Measurements from ENCODE around the gene THEM5.

The THEM5 gene

GRCh38 chr1:151831256-151831591 is 22.3 kb downstream of the THEM5 start:
- Histone ChIP-seq H4K20me1 (peaks cover 0 to 12% (median 0%) of the 10 kb centered on the region in 11 experiments; a peak in 4 of 22 replicates), H3K4me3 (no peak overlapping the region), H3K4me2 (peak overlapping the region; percentile 44 to 100 (median 97); a peak in 21 of 22 replicates), H3K27me3 (peaks cover 0 to 7% (median 4%) of the 10 kb centered on the region in 11 experiments; a peak in 9 of 22 replicates), H3K9me3 (replicated peaks in 1 of 11) (no peaks in the 10 kb centered on the region), H3K9ac (no peak overlapping the region), H3K27ac (no peak overlapping the region), H3K4me1 (peaks cover 82 to 100% (median 95%) of the 10 kb centered on the region in 10 experiments), H3K36me3 (no peaks in the 10 kb centered on the region)
- no peak for TF ChIP-seq Cebpa-rat (IDR thresholded peaks at IDR 0.05)

- no peaks in the 10 kb centered on the region for H3K27me3 ChIP-seq
- no peaks in the 10 kb centered on the region for H3K36me3 ChIP-seq
- peaks cover 83 to 100% (median 99%) of the 10 kb centered on the region in 10 experiments for H3K4me1 ChIP-seq
- no peak for TF ChIP-seq Cebpa-rat (IDR thresholded peaks at IDR 0.05)
- peaks cover 0 to 12% (median 0%) of the 10 kb centered on the region in 11 experiments; a peak in 4 of 22 replicates for H4K20me1 ChIP-seq
- peak overlapping the region in 6 of 11 experiments; percentile 1 to 78 (median 63); a peak in 10 of 22 replicates for H3K27ac ChIP-seq
- no peak overlapping the region for H3K4me3 ChIP-seq
- H3K9me3 ChIP-seq (replicated peaks in 1 of 11) = no peaks in the 10 kb centered on the region
- peak overlapping the region; percentile 37 to 100 (median 97); a peak in 21 of 22 replicates for H3K4me2 ChIP-seq
- peak overlapping the region in 4 of 11 experiments; percentile 40 to 67 (median 56); a peak in 3 of 22 replicates for H3K9ac ChIP-seq
These were observed 23.5 kb downstream of the THEM5 start for GRCh38 chr1:151830055-151830454.

DNA sequence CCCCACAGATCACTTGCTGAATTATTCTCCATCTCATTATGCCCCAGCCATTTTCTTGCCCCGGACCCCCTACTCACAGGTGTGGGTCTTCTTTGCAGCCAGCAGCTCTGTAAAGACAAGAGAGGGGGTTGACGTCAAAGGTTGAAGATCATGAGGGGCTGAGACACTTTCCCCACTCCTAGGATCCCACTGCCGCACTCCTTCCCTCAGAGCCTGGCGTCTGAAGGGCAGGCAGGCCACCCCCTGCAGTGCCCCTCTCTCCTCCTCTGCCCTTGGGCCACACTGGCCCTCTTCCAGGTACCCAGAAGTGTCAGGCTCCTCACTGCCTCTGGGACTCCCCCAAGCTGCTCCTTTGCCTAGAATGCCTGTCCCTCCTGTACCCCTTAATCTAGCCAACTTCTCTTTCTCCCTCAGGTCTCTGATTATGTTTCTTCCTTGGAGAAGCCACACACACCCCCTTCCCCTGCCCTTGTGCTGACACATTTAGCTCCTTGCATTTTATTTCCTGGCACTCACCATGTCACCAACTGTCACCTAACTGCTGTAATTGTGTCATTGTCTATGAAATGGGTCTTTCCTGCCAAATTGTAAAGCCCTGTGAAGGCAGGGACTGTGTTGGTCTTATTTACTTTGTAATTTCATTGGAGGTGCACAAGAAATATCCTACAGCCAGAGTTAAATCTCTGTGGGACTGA is 24.0 kb downstream of the THEM5 start:
- Histone ChIP-seq H3K9me3 (replicated peaks in 1 of 11) (no peaks in the 10 kb centered on the region), H3K4me2 (peak overlapping the region; percentile 92 to 100 (median 97)), H3K27me3 (no peaks in the 10 kb centered on the region), H3K4me1 (peaks cover 77 to 100% (median 100%) of the 10 kb centered on the region in 10 experiments), H3K9ac (peak overlapping the region in 8 of 11 experiments; percentile 8 to 70 (median 52); a peak in 10 of 22 replicates), H4K20me1 (peaks cover 0 to 12% (median 0%) of the 10 kb centered on the region in 11 experiments; a peak in 4 of 22 replicates), H3K27ac (peak overlapping the region in 8 of 11 experiments; percentile 43 to 78 (median 62); a peak in 15 of 22 replicates), H3K4me3 (peak overlapping the region in 2 of 10 experiments; percentile 29 to 40; a peak in 1 of 20 replicates), H3K36me3 (no peaks in the 10 kb centered on the region)
- no peak for TF ChIP-seq Cebpa-rat (IDR thresholded peaks at IDR 0.05)

DNA sequence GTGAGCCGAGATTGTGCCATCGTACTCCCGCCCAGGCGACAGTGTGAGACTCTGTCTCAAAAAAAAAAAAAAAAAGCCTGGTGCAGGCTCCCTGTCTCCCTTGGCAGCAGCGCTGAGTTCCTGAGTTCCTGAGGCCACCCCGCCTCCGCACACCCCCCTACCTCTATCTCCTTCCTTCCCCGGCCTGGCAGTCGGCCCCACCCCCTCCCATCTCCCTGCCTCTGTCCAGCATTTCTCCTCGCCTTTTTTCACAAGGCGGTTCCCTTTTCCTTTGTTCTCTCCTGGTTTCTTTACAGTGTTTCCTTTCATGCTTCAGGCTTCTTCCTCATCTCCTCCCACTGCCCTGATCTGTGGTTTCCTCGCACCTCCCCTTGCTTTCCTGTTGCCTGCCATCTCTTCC is 24.6 kb downstream of the THEM5 start:
- Histone ChIP-seq H3K4me2 (peak overlapping the region; percentile 92 to 100 (median 97)), H3K9me3 (replicated peaks in 1 of 11) (no peaks in the 10 kb centered on the region), H3K27me3 (no peaks in the 10 kb centered on the region), H3K36me3 (no peaks in the 10 kb centered on the region), H3K27ac (peak overlapping the region in 8 of 11 experiments; percentile 43 to 78 (median 62); a peak in 17 of 22 replicates), H3K4me1 (peaks cover 71 to 100% (median 98%) of the 10 kb centered on the region in 10 experiments), H3K9ac (peak overlapping the region in 7 of 11 experiments; percentile 40 to 70 (median 60); a peak in 12 of 22 replicates), H4K20me1 (peaks cover 0 to 12% (median 0%) of the 10 kb centered on the region in 11 experiments; a peak in 4 of 22 replicates), H3K4me3 (peak overlapping the region in 5 of 10 experiments; percentile 29 to 47 (median 38); a peak in 6 of 20 replicates)
- TF ChIP-seq Cebpa-rat (IDR thresholded peaks at IDR 0.05) = no peak

GRCh38 chr1:151827853-151828252 is 25.7 kb downstream of the THEM5 start:
- TF ChIP-seq Cebpa-rat (IDR thresholded peaks at IDR 0.05) = no peak
- peak overlapping the region in 8 of 11 experiments; percentile 40 to 70 (median 60); a peak in 17 of 22 replicates for H3K9ac ChIP-seq
- no peaks in the 10 kb centered on the region for H3K9me3 ChIP-seq (replicated peaks in 1 of 11)
- no peaks in the 10 kb centered on the region for H3K36me3 ChIP-seq
- peaks cover 0 to 12% (median 0%) of the 10 kb centered on the region in 11 experiments; a peak in 4 of 22 replicates for H4K20me1 ChIP-seq
- H3K27ac ChIP-seq = peak overlapping the region in 9 of 11 experiments; percentile 18 to 78 (median 62); a peak in 16 of 22 replicates
- H3K4me3 ChIP-seq = peak overlapping the region in 8 of 10 experiments; percentile 29 to 56 (median 39); a peak in 12 of 20 replicates
- H3K4me2 ChIP-seq = peak overlapping the region; percentile 92 to 100 (median 97)
- H3K27me3 ChIP-seq = no peaks in the 10 kb centered on the region
- peaks cover 64 to 99% (median 93%) of the 10 kb centered on the region in 10 experiments for H3K4me1 ChIP-seq

DNA sequence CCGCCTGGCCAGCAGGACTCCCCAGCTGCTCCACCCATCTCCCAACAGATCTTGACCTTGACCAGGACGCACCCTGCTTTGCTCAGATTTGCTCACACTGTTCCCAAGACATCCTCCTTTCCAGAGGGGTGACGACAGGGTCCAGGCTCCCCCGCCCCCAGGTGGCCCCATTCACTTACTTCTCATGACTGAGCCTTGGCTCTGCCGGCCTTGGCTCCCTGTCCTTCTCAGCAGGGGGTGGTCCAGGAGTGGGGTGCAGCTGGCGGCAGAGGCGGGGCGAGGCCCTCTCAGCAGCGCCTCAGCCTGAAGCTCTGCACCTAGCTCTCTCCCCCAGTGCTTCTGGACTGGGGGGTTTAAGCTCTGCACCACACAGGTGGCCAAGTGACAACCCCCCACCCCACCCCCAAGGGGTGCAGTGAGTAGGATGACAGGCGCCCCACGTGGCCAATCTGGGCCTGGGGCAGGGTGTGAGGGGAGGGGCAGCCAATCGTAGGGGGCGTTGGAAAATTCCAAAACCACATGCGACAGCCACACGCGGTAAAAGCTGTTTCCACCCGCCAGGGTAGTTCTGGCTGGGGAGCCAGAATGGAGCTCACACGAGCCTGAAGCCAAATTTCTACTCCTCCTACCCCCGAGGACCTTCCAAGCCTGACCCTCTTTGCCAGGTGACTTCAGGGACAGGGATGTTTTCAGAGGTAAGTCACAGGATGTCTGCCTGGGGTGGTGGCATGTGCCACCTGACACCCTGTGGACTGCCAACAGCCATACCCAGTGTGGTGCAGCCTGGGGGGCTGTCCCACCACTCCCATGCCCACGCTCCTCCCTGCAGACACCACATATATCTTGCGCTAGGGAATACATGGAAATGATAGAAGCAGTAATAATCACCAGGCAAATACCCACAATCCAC is 27.5 kb downstream of the THEM5 start:
- Histone ChIP-seq H3K36me3 (no peaks in the 10 kb centered on the region), H3K4me1 (peaks cover 59 to 99% (median 93%) of the 10 kb centered on the region in 10 experiments), H3K4me2 (peak overlapping the region; percentile 18 to 100 (median 97); a peak in 20 of 22 replicates), H3K27me3 (no peaks in the 10 kb centered on the region), H3K4me3 (no peak overlapping the region), H3K9me3 (replicated peaks in 1 of 11) (no peaks in the 10 kb centered on the region), H3K9ac (peak overlapping the region in 1 of 11 experiments; percentile 3; a peak in 1 of 22 replicates), H4K20me1 (peaks cover 0 to 12% (median 0%) of the 10 kb centered on the region in 11 experiments; a peak in 4 of 22 replicates), H3K27ac (no peak overlapping the region)
- TF ChIP-seq Cebpa-rat (IDR thresholded peaks at IDR 0.05) = no peak

DNA sequence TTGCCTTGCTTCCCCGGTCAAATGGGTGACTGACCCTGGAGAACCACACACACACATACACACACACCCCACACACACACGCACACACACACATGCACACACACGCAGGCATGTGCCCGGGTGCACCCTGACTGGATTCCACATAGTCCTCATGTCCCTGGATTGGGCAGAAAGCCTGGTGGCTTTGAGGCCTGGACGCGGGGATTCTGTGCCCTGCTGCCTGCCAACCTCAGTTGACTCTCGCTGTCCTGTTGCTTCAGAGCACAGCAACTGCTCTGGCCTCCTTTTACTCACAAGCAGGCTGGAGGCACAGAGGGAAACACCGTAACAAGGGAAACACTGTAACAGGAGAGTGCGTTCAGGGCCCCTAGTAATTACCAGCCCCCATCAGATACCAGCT is 28.3 kb downstream of the THEM5 start:
- no peak overlapping the region for H3K4me3 ChIP-seq
- no peak overlapping the region for H3K27ac ChIP-seq
- H3K4me2 ChIP-seq = peak overlapping the region in 9 of 11 experiments; percentile 92 to 100 (median 97); a peak in 18 of 22 replicates
- no peaks in the 10 kb centered on the region for H3K9me3 ChIP-seq (replicated peaks in 1 of 11)
- peaks cover 59 to 99% (median 93%) of the 10 kb centered on the region in 10 experiments for H3K4me1 ChIP-seq
- no peaks in the 10 kb centered on the region for H3K36me3 ChIP-seq
- H3K27me3 ChIP-seq = no peaks in the 10 kb centered on the region
- TF ChIP-seq Cebpa-rat (IDR thresholded peaks at IDR 0.05) = no peak
- H3K9ac ChIP-seq = no peak overlapping the region; a peak in 1 of 22 replicates
- H4K20me1 ChIP-seq = peaks cover 0 to 12% (median 0%) of the 10 kb centered on the region in 11 experiments; a peak in 4 of 22 replicates

- Histone ChIP-seq H3K36me3 (no peaks in the 10 kb centered on the region), H3K9me3 (replicated peaks in 1 of 11) (no peaks in the 10 kb centered on the region), H3K4me2 (peak overlapping the region in 10 of 11 experiments; percentile 67 to 96 (median 85); a peak in 19 of 22 replicates), H4K20me1 (no peaks in the 10 kb centered on the region), H3K27me3 (no peaks in the 10 kb centered on the region), H3K4me3 (no peak overlapping the region), H3K4me1 (peaks cover 48 to 99% (median 93%) of the 10 kb centered on the region in 10 experiments), H3K9ac (no peak overlapping the region), H3K27ac (no peak overlapping the region)
- no peak for TF ChIP-seq Cebpa-rat (IDR thresholded peaks at IDR 0.05)
These were observed 30.3 kb downstream of the THEM5 start for GRCh38 chr1:151823175-151823574.
